Amniotic epithelial cell (primary cell): ENCODE results near the gene OGFOD1.

ENCODE experiments used
- DNase-seq: peaks from one replicate; pipeline ENCODE4 v3.0.0-alpha.2; 2010; ENCODE audit warnings: low read depth

OGFOD1 gene

DNA sequence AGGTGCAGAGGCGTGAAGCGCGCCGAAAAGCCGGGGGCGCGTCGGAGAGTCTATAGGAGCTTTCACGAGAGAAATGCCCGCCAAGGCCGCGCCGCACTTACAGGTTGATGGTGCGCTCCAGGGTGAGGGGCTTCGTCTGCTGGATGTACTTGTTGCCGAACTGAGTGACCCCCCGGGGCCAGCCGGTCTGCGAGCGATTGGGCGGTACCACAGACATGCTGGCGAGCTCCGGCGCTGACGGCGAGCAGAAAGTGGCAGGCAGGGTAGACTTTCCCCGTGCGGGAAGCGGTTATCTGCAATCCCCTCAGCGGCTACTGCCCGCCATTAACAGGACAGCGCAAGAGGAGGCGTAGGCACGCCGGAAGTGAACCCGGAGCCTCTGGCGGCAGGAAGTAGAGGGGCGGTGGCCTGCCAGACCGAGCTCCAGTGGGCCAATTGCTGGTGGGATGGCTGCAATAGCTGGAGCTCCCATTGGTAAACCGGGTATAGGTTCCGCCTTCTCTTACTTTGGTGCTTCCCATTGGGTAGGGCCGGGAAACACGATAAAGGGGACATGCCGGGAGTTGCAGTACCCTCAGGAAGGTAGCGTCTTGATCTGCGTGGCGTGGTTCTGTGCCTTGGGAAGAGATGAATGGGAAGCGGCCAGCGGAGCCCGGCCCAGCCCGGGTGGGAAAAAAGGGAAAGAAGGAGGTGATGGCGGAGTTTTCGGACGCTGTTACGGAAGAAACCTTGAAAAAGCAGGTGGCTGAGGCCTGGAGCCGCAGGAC is at the start of gene OGFOD1, which contains the start of gene NUDT21:
OGFOD1 (plus strand) TSS at position 569 of the 767 bp plus-strand sequence; CDS start at position 628, 59 bp downstream.
NUDT21 (minus strand) TSS at position 347 of the 767 bp plus-strand sequence; CDS start at position 217, 130 bp downstream.
- DNase-seq: peak; percentile 99

DNA sequence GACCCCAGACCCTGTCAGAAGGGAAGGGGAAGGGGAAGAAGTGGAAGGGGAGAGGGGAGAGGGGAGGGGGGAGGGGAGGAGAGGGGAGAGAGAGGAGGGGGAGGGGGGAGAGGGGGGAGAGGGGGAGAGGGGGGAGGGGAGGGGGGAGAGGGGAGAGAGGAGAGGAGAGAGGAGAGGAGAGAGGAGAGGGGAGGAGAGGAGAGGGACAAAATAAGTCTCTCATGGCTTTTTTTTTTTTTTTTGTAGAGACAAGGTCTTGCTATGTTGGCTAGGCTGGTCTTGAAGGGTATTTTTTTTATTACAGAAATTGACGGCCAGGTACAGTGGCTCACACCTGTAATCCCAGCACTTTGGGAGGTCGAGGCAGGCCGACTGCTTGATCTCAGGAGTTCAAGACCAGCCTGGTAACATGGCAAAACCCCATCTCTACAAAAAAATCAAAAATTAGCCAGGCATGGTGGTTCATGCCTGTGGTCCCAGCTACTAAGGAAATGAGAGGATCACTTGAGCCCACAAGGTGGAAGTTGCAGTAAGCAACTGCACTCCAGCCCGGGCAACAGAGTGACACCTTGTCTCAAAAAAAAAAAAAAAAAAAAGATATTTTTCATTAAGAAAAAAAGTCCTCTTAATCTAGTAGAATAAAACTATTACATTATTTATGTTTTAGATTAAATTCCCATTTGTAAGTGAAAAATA is 45.2 kb upstream of the OGFOD1 start:
- no peak for DNase-seq

DNA sequence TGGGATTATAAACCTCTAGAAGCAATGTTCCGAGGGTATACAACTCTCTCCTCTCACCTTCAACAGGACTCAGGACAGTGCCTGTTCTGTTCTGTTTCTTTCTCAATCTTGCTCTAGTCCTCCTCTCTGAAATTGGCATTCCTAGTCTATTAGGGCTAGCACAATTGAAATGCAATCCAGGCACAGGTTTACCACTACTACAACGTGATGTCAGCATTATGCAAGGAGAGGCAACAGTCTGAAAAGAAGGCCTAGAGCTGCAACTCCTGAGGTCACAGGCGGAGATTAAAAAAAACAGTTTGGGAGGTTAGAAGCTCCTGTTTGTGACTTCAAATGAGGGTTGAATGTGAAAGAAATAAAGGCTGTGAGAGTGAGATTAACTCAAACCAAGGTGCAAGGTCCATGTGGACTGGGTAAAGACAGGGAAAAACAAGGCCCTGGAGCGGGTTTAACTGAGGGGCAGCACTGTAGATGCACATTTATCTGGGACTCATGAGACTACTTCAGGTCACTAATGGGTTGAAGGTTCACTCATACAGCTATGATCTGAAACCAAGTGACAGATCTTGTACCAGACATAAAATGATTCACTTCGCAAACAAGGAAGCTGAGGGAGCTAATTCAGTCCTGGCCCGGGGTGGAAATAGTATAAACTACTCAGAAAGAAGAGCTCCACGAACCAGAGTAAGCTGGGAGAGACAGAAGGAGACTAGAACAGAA is 42.8 kb upstream of the OGFOD1 start:
- DNase-seq: no peak

DNA sequence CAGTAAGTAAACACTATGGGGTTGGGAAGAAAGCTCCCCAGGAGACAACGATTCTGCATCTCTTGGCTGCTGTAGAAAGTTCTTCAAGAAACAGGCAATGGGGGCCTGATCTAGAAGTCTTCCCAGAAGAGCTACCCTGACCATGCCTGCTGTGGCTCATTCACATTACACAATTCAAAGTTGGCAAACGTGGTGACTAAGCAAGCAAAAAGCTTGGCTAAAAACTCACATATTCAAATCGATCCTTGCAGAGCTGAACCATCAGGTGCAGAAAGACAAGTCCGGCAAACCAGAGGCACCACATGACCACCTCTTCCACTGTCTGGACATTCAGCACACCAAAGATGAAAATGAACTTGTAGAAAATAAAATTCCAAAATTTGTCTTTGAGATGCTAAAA is 42.2 kb upstream of the OGFOD1 start:
- DNase-seq: peak; percentile 83

DNA sequence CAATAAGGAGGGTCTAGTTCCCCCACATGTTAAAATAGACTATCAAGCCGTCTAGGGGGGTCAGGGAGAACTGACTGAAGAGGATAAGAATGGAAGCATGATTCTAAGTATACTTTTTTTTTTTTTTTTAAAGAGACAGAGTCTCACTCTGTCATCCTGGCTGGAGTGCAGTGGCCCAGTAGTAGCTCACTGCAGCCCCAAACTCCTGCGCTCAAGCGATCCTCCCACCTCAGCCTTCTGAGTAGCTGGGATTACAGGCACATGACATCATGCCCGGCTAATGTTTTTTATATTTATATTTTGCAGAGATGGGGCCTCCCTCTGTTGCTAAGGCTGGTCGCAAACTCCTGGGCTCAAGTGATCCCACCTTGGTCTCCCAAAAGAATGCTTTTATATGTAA is 40.2 kb upstream of the OGFOD1 start:
- no peak for DNase-seq

DNA sequence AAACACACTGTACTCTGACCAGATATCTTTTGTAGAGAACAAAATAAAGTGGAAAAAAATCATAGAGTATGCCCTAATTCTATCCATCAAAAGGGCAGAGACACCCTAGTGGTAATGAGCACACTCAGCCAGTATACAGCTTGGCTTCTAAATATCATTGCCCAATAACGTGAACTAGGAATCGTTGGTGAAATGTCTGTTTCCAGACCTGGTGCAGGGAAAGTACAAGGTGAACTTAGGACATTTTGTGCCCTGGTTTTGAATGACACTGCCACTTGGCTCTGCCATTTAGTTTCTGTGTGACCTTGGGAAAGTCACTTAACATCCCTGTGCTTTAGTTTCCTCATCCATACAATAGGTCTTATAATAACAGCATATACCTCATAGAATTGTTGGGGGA is 39.7 kb upstream of the OGFOD1 start:
- no peak for DNase-seq

DNA sequence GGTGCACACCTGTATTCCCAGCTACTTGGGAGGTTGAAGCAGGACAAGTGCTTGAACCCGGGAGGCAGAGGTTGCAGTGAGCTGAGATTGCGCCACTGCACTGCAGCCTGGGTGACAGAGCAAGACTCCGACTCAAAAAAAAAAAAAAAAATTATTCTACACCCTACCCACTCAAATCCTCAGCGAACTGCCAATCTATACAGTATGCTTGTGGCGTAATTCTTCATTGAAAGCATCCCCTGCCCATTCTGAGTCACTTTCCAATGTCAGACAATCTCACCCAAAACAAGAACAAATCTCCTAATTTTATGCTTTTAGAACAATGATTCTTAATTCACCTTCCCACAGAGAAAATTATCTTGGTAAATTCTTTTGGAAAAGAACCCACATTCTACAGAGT is 38.0 kb upstream of the OGFOD1 start:
- no peak for DNase-seq

DNA sequence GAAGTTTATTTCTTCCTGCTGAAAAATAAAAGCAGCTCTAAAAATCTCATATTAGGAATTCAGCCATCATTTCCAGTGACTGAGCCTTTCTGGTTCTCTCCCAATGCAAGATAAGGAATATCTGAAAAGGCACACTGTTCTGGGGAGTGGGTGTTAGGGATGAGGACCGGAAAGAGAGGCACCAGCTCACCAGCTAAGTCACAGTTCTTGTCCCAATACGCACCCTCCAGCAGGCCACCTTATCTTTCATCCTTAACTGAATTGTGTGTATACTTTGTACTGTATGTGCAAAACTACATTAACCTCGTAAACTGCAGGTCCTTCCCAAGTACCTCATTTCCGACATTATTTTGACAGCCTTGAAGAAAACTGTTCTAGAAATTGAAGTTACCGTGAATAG is 37.0 kb upstream of the OGFOD1 start:
- no peak for DNase-seq

DNA sequence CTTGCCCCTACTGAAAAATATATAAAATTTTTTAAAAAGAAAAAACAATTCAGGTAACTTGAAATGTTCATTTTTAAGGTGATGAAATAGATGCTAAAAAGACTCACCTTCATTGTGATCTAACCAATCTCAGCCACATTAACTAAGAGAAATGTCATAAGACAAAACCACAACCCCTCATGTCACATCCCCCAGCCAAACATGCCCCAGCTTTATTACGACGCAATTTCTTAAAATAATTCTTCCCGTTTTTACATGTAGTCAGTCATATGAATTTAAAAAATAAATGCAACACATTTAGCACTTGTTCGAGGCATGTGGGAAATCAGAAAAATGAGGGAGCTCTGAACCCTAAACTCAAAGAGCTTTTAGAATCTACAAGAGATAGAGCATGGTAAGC is 35.5 kb upstream of the OGFOD1 start:
- no peak for DNase-seq

DNA sequence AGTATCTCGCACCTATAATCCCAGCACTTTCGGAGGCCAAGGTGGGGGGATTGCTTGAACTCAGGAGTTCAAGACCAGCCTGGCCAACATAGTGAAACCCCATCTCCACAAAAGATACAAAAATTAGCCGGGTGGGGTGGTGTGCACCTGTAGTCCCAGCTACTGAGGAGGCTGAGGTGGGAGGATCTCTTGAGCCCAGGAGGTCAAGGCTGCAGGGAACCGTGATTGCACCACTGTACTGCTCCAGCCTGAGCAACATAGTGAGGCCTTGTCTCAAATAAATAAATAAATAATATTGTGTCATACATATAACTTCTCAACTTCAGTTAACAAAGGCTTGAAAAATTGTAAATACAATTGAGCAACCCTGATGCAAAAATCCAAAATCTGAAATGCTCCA is 34.2 kb upstream of the OGFOD1 start:
- DNase-seq: no peak

DNA sequence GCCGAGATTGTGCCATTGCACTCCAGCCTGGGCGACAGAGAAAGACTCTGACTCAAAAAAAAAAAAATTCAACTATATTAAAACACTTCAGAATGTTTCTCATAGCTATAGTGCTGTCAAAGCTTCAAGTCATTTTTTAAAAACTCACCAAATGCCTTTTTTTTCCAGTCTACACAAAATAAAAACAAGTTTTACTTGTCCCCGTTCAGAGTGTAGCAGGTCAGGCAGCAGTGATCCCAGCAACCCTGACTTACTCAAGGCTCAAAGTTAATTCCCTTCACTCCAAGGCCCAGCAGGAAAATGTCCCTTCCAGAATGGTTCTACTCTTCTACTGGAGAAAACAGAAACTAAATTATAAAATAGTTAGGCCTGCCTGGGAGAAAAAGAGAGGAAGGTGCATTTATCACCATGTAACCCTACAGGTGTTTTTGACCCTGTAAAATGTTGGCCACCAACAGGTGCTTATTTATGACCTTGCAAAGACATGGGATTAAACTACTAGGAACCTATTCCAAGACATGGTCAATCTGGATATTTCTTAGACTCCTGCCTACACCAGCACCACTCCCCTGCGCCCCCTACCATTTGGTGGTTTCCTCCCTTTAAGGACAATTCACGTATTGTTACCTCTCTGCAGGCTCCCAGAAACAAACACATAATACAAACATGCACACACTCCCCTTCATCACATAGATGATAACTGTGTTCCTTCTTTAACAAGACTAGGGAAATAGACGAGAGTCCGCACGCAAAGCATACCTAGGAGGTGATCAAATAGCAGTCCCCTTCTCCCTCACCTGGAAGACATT is 31.4 kb upstream of the OGFOD1 start:
- DNase-seq: no peak

DNA sequence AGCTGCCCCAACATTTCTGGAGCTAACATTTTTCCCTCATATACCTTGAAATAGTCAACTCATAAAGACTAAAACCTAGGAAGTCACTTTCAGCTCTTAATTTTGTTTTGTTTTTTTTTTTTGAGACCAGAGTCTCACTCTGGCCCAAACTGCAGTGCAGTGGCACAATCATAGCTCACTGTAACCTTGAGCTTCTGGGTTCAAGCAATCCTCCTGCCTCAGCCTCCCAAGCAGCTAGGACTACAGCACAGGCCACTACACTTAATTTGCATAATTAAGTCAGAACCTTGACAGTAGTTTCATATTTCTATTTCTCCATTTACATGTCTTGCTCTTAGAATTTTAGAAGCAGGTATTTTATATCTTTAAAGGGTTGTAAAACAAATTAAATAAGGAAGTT is 30.7 kb upstream of the OGFOD1 start:
- no peak for DNase-seq

DNA sequence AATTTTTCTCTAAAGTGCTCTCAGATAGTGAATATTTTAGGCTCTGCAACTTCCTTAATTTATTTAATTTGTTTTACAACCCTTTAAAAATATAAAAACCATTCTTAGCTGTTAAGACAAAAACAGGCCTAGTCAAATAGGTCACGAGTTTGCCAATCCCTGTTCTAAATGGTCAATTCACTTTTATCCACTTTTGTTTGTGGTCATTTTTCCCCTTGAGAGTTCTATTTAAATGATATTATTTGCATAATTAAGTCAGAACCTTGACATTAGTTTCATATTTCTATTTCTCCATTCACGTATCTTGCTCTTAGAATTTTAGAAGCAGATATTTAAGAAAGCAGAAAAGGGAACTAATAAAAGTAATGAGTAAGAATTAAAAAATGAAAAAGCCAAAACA is 30.0 kb upstream of the OGFOD1 start:
- no peak for DNase-seq

DNA sequence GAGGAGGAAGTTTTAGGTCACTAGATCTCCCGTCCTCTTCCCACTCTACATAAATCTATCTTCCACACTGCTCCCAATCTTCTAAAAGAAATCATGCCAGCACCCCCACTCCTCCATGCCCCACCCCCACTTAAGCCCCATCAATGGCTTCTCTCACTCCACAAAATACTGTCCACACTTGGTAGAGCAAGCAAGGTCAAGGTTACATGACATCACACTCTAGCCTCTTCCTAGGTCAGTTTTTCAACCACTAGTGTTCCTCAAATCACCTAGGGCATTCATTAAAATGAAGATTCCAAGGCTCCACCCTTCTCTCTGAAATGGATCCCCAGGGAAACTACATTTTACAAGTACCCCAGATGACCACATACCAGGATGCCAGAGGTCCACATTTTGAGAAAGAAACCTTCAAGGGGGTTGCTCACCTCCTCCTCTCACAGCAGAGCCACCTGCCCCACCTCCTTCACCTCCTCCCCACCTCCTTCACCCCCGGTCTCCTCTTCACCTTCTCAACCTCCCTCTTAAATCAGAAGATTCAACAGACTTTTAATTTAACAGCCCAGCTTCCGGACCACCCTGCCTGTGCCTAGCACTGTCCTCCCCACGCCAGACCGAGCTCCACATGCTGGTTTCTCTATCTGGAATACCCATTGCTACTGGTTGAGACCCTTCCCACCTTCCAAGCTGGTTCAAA is 29.2 kb upstream of the OGFOD1 start:
- no peak for DNase-seq

DNA sequence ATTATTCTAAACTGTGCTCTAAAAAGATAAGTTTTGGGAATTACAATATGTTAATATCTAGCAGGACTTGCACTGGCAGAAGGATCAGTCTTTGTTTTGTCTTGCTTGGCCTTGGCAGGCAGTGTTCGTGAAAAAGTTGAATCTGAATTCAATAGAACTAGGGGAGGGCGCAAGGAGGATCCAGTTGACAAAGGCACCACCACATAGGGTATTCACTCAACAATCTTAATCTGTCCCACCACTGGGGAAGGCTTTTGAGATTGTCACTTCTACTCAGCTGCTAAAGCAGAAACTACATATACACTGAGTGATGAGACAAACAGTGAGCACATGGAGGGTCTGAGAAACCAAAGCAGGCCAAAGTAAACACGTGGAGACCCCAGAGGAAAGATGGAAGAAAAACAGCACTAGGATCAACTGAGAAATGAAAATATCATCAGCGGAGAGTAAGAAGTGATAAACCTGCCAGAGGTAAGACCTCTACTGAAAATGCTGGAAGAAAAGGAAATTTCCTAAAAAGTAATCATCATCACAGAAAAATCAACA is 28.4 kb upstream of the OGFOD1 start:
- DNase-seq: no peak

DNA sequence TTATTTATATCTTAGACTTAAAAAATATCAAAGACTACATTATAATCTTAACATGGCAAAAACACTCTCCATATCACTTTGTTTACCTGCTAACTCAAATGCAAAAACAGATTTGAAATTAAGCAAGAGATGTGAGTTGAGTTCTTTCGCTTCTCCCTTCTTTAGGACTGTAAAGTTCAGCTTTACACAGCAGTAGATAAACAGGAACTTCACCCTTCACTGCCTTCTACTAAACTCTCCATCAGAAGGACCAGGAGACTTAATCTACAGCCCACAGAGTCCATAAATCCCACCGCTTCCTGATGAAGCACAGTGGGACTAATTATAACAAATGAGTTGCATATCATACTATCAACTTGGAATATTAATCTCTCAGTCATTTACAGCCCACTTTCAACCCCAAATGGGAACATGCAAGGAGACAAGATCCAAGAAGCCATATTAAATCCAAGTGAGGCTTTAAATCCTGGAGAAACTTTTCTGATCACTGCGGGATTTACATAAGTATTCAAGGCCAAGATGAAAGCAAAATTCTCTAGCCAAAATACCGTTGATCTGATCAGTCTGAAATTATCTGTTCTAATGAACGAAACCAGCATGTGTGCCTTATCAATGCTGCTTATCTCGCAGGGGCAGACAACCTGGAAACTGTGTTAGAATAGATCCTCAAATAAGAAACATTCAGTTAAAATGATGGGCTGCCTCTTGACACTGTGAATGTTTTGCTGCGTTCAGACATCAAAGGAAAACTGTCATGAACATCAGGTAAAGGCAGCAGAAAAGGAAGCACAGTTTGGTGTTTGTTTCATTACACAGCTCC is 27.6 kb upstream of the OGFOD1 start:
- no peak for DNase-seq

DNA sequence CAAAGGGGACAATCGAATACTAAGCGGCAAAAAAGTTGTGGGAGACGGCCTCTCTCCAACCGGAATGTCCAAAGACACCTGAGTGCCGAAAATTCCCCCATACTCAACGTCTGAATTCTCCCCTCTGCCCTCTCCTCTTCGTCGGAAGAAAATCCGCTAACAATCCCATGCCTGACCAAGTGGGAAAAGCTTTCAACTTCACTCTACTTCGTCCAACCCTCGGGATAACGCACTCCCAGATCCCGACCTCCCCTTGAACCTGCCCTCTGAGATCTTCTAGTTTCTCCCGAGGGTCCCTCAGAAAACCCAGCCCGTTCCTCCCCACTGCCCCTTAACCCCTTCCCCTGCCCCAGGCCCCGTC is 27.0 kb upstream of the OGFOD1 start:
- DNase-seq: no peak

DNA sequence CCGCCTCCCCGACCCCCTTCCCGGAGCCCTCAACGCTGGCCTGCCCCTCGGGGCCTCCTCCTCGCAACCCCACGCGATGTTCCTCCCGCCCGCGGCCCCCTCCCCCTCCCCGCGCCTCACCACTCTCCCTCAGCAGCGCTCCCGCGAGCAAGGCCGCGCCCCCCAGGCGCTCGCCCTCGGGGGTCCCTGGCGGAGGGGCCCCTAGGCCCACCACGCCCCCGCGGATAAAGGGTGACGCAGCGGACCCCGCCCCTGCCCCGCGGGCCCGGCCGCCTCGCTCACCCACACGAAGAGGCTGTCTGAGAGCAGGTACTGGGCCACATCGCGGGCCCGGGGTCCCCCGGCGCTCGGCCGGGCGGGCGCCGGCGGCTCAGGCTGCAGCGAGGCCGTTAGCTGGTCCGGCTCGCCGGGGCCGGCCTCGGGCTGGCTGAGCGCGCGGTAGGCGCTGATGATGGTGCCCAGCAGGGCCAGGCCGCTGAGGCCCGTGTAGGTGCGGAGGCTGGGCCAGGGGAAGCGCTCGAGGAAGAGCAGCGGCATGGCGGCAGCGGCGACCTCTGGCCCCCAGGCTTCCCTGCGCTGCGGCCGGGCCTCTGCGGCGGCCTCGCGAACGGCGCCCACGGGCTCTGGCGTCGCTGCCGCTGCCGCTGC is 26.4 kb upstream of the OGFOD1 start:
- DNase-seq: no peak

DNA sequence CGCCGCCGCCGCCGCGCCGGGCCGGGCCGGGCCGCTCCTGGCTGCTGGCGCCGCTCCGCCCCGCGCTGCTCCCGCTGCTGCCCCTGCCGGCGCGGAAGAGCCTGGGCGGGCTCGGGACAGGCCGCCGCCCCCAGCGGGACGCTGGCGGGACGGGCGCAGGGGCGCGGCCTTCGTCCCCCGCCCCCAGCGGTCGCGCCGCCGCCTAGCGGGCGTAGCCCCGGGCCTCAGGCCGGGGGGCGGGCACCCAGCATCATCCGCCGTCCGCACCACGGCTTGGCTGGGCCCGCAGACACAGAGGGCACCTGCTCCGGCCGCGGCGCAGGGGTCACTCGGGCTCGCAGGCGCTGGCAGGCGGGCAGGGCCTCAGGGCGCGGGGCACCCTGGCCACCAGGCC is 25.9 kb upstream of the OGFOD1 start, which contains the start of gene AMFR:
AMFR (minus strand) TSS at position 107 of the 394 bp plus-strand sequence. CDS start 218 bp downstream, outside the sequence.
- DNase-seq: peak; percentile 72

DNA sequence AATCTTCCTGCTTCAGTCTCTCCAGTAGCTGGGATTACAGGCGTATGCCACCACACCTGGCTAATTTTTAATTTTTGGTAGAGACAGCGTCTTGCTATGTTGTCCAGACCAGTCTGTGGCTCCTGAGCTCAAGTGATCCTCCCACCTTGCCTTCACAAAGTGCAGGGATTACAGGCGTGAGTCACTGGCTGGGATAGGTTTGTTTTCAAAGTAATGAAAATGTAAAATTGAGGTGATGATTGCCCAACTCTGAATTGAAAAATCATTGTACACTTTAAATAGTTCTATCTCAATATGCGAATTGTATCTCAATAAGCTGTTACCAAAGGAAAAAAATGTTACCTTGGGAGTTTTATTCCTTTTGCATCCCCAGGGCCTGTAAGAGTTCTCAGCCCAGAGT is 24.8 kb upstream of the OGFOD1 start:
- DNase-seq: peak; percentile 68
